ENCODE measurements around the gene EDA. TPM values are rescaled to one million over a fixed set of nuclear protein-coding genes. Genes with fewer than 3 reads are reported as not detected.

EDA gene
- total RNA-seq, 4 donors from 2014 or later: 2.8 to 11.7 (median 7.1) TPM

DNA sequence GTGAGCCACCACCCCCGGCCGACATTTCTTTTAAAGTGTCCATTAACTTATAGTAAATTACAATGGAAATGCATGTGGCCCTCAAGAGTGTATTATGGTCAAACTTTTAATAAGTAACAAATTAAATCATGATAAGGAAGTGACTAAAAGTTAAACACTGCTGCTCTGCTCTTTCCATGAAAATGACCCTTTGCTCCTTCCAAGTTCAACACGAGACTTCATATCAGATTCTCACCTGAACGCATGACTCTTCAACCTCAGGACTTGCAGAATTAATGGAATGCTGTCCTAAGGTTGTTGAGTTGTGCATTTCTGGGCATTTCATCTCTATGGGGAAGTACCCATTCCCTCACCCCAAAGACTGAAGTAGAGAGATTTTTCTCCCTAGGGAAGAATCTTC is 406.7 kb downstream of the EDA start:
- no peak for ATAC-seq
- Histone ChIP-seq H3K27ac (no peak overlapping the region), H3K9me3 (no peaks in the 10 kb centered on the region), H3K36me3 (no peaks in the 10 kb centered on the region), H3K27me3 (no peaks in the 10 kb centered on the region), H3K4me1 (peaks cover 0 to 24% (median 0%) of the 10 kb centered on the region in 3 donors), H3K4me3 (no peak overlapping the region)
- TF ChIP-seq CTCF (IDR thresholded peaks at IDR 0.05): no peak
- no peak for TF ChIP-seq POLR2AphosphoS5 (IDR thresholded peaks at IDR 0.05)
- no peak for TF ChIP-seq POLR2A (IDR thresholded peaks at IDR 0.05)
- no peak for TF ChIP-seq EP300 (IDR thresholded peaks at IDR 0.05)
- WGBS, 2 donors (ENCODE audit: low coverage in 1 of 2): 60 to 100% methylated on average over 1 of the region's 4 CpGs

DNA sequence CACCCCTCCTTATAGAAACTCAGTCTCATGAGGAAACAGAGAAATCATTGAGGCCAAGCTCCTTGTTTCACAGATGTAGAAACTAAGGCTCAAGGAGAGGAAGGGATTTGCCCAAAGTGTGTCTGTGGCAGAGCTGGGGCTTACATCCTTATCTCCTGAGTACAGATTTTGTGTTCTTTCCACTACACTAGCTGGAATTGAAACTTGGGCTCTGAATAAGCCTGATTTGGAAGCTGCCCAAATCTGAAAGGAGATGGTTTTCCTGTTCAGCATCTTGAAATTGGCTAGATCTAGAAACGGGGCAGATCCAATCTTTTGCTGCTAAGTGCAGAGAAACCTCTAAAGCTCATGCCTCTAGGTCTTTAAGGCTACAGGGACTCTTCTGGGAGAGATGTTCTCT is 409.6 kb downstream of the EDA start:
- WGBS, 2 donors (ENCODE audit: low coverage in 1 of 2): 0% methylated on average over 1 of the region's 1 CpG; no CpG with 5 or more reads in 1 of the 2 donors
- no peak for ATAC-seq
- no peak for TF ChIP-seq POLR2AphosphoS5 (IDR thresholded peaks at IDR 0.05)
- TF ChIP-seq POLR2A (IDR thresholded peaks at IDR 0.05): no peak
- no peak for TF ChIP-seq EP300 (IDR thresholded peaks at IDR 0.05)
- TF ChIP-seq CTCF (IDR thresholded peaks at IDR 0.05): no peak

DNA sequence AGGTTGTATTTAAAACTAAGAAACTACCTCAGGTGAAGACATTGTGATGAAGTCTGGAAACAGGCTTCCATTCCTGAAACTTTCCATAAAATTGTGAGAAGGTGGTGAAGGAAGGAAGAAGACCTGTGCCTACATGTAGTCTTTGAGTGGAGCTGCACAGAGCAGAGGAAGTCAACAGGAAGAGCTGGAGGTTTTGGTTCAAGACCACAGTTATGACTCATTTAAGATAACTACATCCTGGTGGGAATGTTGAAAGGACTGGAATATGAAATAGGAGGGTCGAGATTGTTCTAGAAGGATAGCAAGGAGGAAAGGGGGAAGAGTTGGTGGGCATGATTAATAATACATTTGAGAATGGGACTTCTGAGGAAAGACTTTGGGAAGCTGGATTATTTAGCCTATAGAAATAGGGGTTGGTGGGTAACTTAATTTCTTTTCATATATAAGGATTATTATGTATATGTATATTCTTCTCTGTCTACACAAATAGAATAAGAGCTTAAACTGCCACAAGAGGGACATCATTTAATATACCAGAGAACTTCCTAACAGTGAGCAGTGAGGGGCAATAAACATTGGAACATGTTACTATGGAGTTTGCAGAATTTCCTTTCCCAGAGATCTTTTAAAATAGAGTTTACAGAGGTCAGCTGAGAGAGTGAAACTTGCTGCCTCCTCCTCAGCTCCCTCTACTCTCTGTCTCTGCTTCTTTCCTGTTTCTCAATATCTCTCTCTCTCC is 410.4 kb downstream of the EDA start:
- WGBS, 2 donors (ENCODE audit: low coverage in 1 of 2): 63% methylated on average over 1 of the region's 1 CpG; no CpG with 5 or more reads in 1 of the 2 donors
- peaks cover 0 to 24% (median 0%) of the 10 kb centered on the region in 3 donors for H3K4me1 ChIP-seq
- H3K36me3 ChIP-seq: no peaks in the 10 kb centered on the region
- no peak for TF ChIP-seq EP300 (IDR thresholded peaks at IDR 0.05)
- no peak for TF ChIP-seq POLR2AphosphoS5 (IDR thresholded peaks at IDR 0.05)
- TF ChIP-seq POLR2A (IDR thresholded peaks at IDR 0.05): no peak
- H3K27ac ChIP-seq: no peak overlapping the region
- no peaks in the 10 kb centered on the region for H3K9me3 ChIP-seq
- H3K4me3 ChIP-seq: no peak overlapping the region
- ATAC-seq: no peak
- H3K27me3 ChIP-seq: no peaks in the 10 kb centered on the region

More for the DNA sequence above, 409.6 kb downstream of the EDA start:
- no peaks in the 10 kb centered on the region for H3K9me3 ChIP-seq
- H3K27ac ChIP-seq: no peak overlapping the region
- H3K27me3 ChIP-seq: no peaks in the 10 kb centered on the region
- H3K4me1 ChIP-seq: peaks cover 0 to 24% (median 0%) of the 10 kb centered on the region in 3 donors
- H3K4me3 ChIP-seq: no peak overlapping the region
- no peaks in the 10 kb centered on the region for H3K36me3 ChIP-seq

- no peak for ATAC-seq
- H3K27me3 ChIP-seq: no peaks in the 10 kb centered on the region
- 35% methylated on average over 2 of the region's 4 CpGs; no CpG with 5 or more reads in 1 of the 2 donors for WGBS, 2 donors (ENCODE audit: low coverage in 1 of 2)
- H3K36me3 ChIP-seq: no peaks in the 10 kb centered on the region
- no peak overlapping the region for H3K4me3 ChIP-seq
- H3K9me3 ChIP-seq: no peaks in the 10 kb centered on the region
- peaks cover 0 to 24% (median 0%) of the 10 kb centered on the region in 3 donors for H3K4me1 ChIP-seq
- H3K27ac ChIP-seq: no peak overlapping the region
- TF ChIP-seq EP300 (IDR thresholded peaks at IDR 0.05) (no peak), POLR2A (IDR thresholded peaks at IDR 0.05) (no peak), CTCF (IDR thresholded peaks at IDR 0.05) (no peak), POLR2AphosphoS5 (IDR thresholded peaks at IDR 0.05) (no peak)
Observed at GRCh38 chrX:70026851-70027200, 410.9 kb downstream of the EDA start.

GRCh38 chrX:70029863-70030262 is 413.9 kb downstream of the EDA start:
- peaks cover 0 to 13% (median 0%) of the 10 kb centered on the region in 3 donors for H3K4me1 ChIP-seq
- H3K27ac ChIP-seq: peak overlapping the region in 1 of 4 donors; percentile 13
- H3K4me3 ChIP-seq: no peak overlapping the region
- no peak for ATAC-seq
- no CpG with 5 or more reads among the region's 4 CpGs for WGBS, 2 donors (ENCODE audit: low coverage in 1 of 2)
- no peaks in the 10 kb centered on the region for H3K27me3 ChIP-seq
- no peaks in the 10 kb centered on the region for H3K36me3 ChIP-seq
- TF ChIP-seq POLR2A (IDR thresholded peaks at IDR 0.05): no peak
- no peak for TF ChIP-seq POLR2AphosphoS5 (IDR thresholded peaks at IDR 0.05)
- no peak for TF ChIP-seq CTCF (IDR thresholded peaks at IDR 0.05)
- TF ChIP-seq EP300 (IDR thresholded peaks at IDR 0.05): no peak
- H3K9me3 ChIP-seq: no peaks in the 10 kb centered on the region
